Measurements from ENCODE around the gene PTK6.

- TF ChIP-seq, protein P1, sequence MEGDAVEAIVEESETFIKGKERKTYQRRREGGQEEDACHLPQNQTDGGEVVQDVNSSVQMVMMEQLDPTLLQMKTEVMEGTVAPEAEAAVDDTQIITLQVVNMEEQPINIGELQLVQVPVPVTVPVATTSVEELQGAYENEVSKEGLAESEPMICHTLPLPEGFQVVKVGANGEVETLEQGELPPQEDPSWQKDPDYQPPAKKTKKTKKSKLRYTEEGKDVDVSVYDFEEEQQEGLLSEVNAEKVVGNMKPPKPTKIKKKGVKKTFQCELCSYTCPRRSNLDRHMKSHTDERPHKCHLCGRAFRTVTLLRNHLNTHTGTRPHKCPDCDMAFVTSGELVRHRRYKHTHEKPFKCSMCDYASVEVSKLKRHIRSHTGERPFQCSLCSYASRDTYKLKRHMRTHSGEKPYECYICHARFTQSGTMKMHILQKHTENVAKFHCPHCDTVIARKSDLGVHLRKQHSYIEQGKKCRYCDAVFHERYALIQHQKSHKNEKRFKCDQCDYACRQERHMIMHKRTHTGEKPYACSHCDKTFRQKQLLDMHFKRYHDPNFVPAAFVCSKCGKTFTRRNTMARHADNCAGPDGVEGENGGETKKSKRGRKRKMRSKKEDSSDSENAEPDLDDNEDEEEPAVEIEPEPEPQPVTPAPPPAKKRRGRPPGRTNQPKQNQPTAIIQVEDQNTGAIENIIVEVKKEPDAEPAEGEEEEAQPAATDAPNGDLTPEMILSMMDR (conservative IDR thresholded peaks at IDR 0.05; ENCODE audit: low read length) = no peak
- no peak for TF ChIP-seq EZH2phosphoT487 (IDR thresholded peaks at IDR 0.05; ENCODE audit: borderline replicate concordance, low read depth, low read length)
These were observed at the start of gene PTK6 for GRCh38 chr20:63536997-63537524.
